K562 (cell line): ENCODE data around the gene GATAD1.

Experiments used
- ATF1 ChIP-seq, 2 experiments: fragments of 450-650 bp in 1 of 2; IDR thresholded peaks; 2 replicates each; pipeline ENCODE4 v1.6.1; 2016; ENCODE audit warnings: missing compliant biosample characterization in 1 of 2, missing genetic modification characterization in 1 of 2
- DNMT1 ChIP-seq: fragments of 450-650 bp; IDR thresholded peaks from 2 replicates; pipeline ENCODE4 v1.6.1; 2016; ENCODE audit warnings: antibody characterized with exemption, mild to moderate bottlenecking
- FOXJ3 ChIP-seq: sonication (generic); formaldehyde crosslinking; IDR thresholded peaks from 2 replicates; pipeline ENCODE4 v1.4.0; 2020; ENCODE audit warnings: mild to moderate bottlenecking, missing genetic modification reagents
- MAFF ChIP-seq: IDR thresholded peaks from 2 replicates; pipeline ENCODE4 v1.6.1; 2012; ENCODE audit warnings: low read length, improper control_type of control experiment
- POLR2A ChIP-seq: fragments of 450-650 bp; conservative IDR thresholded peaks from 2 replicates; pipeline ENCODE4 v1.6.1; 2016
- RAD21 ChIP-seq, 2 experiments: fragments of 250-450 bp in 1 of 2; fragments of 450-650 bp in 1 of 2; sonication (Bioruptor Pico) in 1 of 2; formaldehyde crosslinking in 1 of 2; IDR thresholded peaks in 1 of 2; conservative IDR thresholded peaks in 1 of 2; 2 replicates each; pipeline versions ENCODE4 v1.4.0 to v1.8.0; 2020 to 2022; ENCODE audit warnings: mild to moderate bottlenecking in 2 of 2, moderate library complexity in 1 of 2
- SIN3A ChIP-seq, 2 experiments: fragments of 150-350 bp in 1 of 2; IDR thresholded peaks; 2 replicates each; pipeline ENCODE4 v1.6.1; 2011 to 2016; ENCODE audit warnings: borderline replicate concordance in 2 of 2, low read depth in 2 of 2, low read length in 2 of 2, mild to moderate bottlenecking in 2 of 2, moderate library complexity in 2 of 2; ENCODE audit not compliant: control insufficient read depth in 1 of 2
- SMARCA4 ChIP-seq: fragments of 450-650 bp; IDR thresholded peaks from 2 replicates; pipeline ENCODE4 v1.6.1; 2016
- TAL1 ChIP-seq: fragments of 450-650 bp; IDR thresholded peaks from 2 replicates; pipeline ENCODE4 v1.6.1; 2016; ENCODE audit warnings: mild to moderate bottlenecking
- TFAM ChIP-seq: fragments of 250-450 bp; sonication (Bioruptor Pico); conservative IDR thresholded peaks from 2 replicates; pipeline ENCODE4 v1.5.0; 2021; ENCODE audit warnings: mild to moderate bottlenecking, moderate library complexity
- ZNF274 ChIP-seq: IDR thresholded peaks from 2 replicates; pipeline ENCODE4 v1.6.1; 2011; ENCODE audit warnings: low read depth, mild to moderate bottlenecking, low read length, moderate library complexity, borderline replicate concordance
- TF ChIP-seq, protein P1 (sequence below), 3 experiments: IDR thresholded peaks in 2 of 3; conservative IDR thresholded peaks in 1 of 3; 2 replicates each; pipeline ENCODE4 v1.5.1; 2011 to 2012; ENCODE audit warnings: low read length in 3 of 3, mild to moderate bottlenecking in 3 of 3, control low read depth in 2 of 3, improper control_type of control experiment in 1 of 3, inconsistent platforms in 1 of 3, low read depth in 1 of 3, mixed read lengths in 1 of 3, moderate library complexity in 1 of 3; ENCODE audit not compliant: insufficient read depth in 2 of 3
- TF ChIP-seq, protein P2 (sequence below): sonication (generic); formaldehyde crosslinking; IDR thresholded peaks from 2 replicates; pipeline ENCODE4 v1.8.0; 2022; ENCODE audit warnings: missing genetic modification reagents, mild to moderate bottlenecking, borderline replicate concordance

DNA sequence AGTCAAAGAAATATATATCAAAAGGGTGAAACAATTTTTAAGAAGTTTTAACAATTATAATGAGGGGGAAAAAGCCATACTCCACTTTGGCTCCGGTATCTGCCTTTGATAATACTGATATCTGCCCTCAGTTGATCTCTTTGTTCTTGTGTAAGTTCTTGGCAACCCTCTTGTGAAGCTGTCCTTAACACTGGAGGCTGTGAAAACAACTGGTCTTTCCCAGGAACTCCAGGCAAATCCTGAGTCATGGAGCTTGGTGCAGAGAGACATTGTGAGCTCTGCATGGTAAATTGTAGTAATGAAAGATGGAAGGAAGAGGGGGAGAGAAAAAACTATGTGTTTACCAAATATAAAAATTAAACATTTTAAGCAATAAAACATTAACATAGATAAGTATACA, 42.4 kb downstream of the GATAD1 start:
- TF ChIP-seq FOXJ3 = no peak
- TF ChIP-seq ZNF274 = no peak
- TF ChIP-seq SIN3A (IDR thresholded peaks at IDR 0.05; ENCODE audit: borderline replicate concordance in 2 of 2, control insufficient read depth in 1 of 2, low read depth in 2 of 2, low read length in 2 of 2) = no peak
- TF ChIP-seq, protein P1, sequence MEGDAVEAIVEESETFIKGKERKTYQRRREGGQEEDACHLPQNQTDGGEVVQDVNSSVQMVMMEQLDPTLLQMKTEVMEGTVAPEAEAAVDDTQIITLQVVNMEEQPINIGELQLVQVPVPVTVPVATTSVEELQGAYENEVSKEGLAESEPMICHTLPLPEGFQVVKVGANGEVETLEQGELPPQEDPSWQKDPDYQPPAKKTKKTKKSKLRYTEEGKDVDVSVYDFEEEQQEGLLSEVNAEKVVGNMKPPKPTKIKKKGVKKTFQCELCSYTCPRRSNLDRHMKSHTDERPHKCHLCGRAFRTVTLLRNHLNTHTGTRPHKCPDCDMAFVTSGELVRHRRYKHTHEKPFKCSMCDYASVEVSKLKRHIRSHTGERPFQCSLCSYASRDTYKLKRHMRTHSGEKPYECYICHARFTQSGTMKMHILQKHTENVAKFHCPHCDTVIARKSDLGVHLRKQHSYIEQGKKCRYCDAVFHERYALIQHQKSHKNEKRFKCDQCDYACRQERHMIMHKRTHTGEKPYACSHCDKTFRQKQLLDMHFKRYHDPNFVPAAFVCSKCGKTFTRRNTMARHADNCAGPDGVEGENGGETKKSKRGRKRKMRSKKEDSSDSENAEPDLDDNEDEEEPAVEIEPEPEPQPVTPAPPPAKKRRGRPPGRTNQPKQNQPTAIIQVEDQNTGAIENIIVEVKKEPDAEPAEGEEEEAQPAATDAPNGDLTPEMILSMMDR (IDR thresholded peaks at IDR 0.05 in 2 of 3, conservative IDR thresholded peaks at IDR 0.05 in 1 of 3; ENCODE audit: insufficient read depth in 2 of 3, low read depth in 1 of 3, low read length in 3 of 3) = no peak
- TF ChIP-seq RAD21 (CRISPR knock-in tag; conservative IDR thresholded peaks at IDR 0.05 in 1 of 2, IDR thresholded peaks at IDR 0.05 in 1 of 2) = no peak
- no peak for TF ChIP-seq POLR2A
- no peak for TF ChIP-seq ATF1 (CRISPR knock-in tag; IDR thresholded peaks at IDR 0.05)
- no peak for TF ChIP-seq ATF1 (tag; IDR thresholded peaks at IDR 0.05)
- TF ChIP-seq SMARCA4 = no peak
- no peak for TF ChIP-seq TFAM (CRISPR knock-in tag)
- no peak for TF ChIP-seq MAFF
- TF ChIP-seq TAL1 = no peak
- no peak for TF ChIP-seq DNMT1
- TF ChIP-seq, protein P2, sequence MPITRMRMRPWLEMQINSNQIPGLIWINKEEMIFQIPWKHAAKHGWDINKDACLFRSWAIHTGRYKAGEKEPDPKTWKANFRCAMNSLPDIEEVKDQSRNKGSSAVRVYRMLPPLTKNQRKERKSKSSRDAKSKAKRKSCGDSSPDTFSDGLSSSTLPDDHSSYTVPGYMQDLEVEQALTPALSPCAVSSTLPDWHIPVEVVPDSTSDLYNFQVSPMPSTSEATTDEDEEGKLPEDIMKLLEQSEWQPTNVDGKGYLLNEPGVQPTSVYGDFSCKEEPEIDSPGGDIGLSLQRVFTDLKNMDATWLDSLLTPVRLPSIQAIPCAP (CRISPR knock-in tag) = no peak
